Measurements from ENCODE around the gene TMEM151B. TPM values are rescaled to one million over a fixed set of nuclear protein-coding genes. Genes with fewer than 3 reads are reported as not detected.
A peak's percentile ranks its signal among the peaks of the same experiment; 100 is the strongest.

Gene TMEM151B
- total and polyA plus RNA-seq, 9 of the 15 experiments (the other 6 are each of a cell fraction or from before 2014, with no cell fraction given) = not detected

- TF ChIP-seq REST (IDR thresholded peaks at IDR 0.05; ENCODE audit: borderline replicate concordance) (peak; percentile 79), REST (CRISPR knock-in tag; IDR thresholded peaks at IDR 0.05; ENCODE audit: low read depth) (peak; percentile 82; the same call in 1 of the 2 replicates), LCOR (CRISPR knock-in tag; IDR thresholded peaks at IDR 0.05) (0 out of 2 replicates have a peak, but pooled peaks have one; percentile 41), CCNT2 (IDR thresholded peaks at IDR 0.05; ENCODE audit: borderline replicate concordance, extremely low read depth, insufficient read length, low read depth, low read length) (peak; percentile 97), FOSL1 (tag; conservative IDR thresholded peaks at IDR 0.05) (peak; percentile 80), PHF21A (IDR thresholded peaks at IDR 0.05; ENCODE audit: borderline replicate concordance, low read depth) (peak; percentile 70; the same call in 1 of the 2 replicates), PHF20 (IDR thresholded peaks at IDR 0.05; ENCODE audit: partially characterized antibody) (peak; percentile 75), ZFPM2 (CRISPR knock-in tag; IDR thresholded peaks at IDR 0.05) (no peak), USF1 (CRISPR knock-in tag; IDR thresholded peaks at IDR 0.05) (no peak), ZNF212 (CRISPR knock-in tag; IDR thresholded peaks at IDR 0.05) (no peak)
Measured at GRCh38 chr6:44237813-44238433, 32.3 kb upstream of the TMEM151B start (continued).

All from K562 (cell line).